Measurements from ENCODE around the gene FBXO42.
"Not testable (repeated sequence)": the region's sequence is repeated elsewhere in the genome, so short reads cannot be mapped to it uniquely, and the experiment has no call there.

Gene FBXO42

GRCh38 chr1:16221499-16221898, 130.8 kb downstream of the FBXO42 start:
- DNase-seq (ENCODE audit: low read depth in 2 of 2): no peak

- no peak for DNase-seq (ENCODE audit: low read depth in 2 of 2)
Measured at GRCh38 chr1:16219968-16220500, 132.2 kb downstream of the FBXO42 start.

GRCh38 chr1:16218674-16219071, 133.6 kb downstream of the FBXO42 start:
- DNase-seq (ENCODE audit: low read depth in 2 of 2): no peak

- no peak for DNase-seq (ENCODE audit: low read depth in 2 of 2)
Measured at GRCh38 chr1:16218014-16218673, 134.1 kb downstream of the FBXO42 start.

GRCh38 chr1:16217061-16217785, 135.1 kb downstream of the FBXO42 start:
- DNase-seq (ENCODE audit: low read depth in 2 of 2): peak; percentile 88 to 89

- DNase-seq (ENCODE audit: low read depth in 2 of 2): peak in 1 of 2 donors; percentile 33
Measured at GRCh38 chr1:16215882-16216753, 136.2 kb downstream of the FBXO42 start.

GRCh38 chr1:16215240-16215639, 137.0 kb downstream of the FBXO42 start:
- DNase-seq (ENCODE audit: low read depth in 2 of 2): not testable (repeated sequence)

- DNase-seq (ENCODE audit: low read depth in 2 of 2): not testable (repeated sequence)
Measured at GRCh38 chr1:16213544-16213943, 138.7 kb downstream of the FBXO42 start.

GRCh38 chr1:16213013-16213412, 139.3 kb downstream of the FBXO42 start:
- no peak for DNase-seq (ENCODE audit: low read depth in 2 of 2)

- no peak for DNase-seq (ENCODE audit: low read depth in 2 of 2)
Measured at GRCh38 chr1:16212251-16212961, 139.9 kb downstream of the FBXO42 start, which contains the start of gene ARHGEF19. Gene ARHGEF19 (minus strand): TSS chr1:16212652. CDS start chr1:16209054, 3,598 bp downstream.

GRCh38 chr1:16211824-16212223, 140.5 kb downstream of the FBXO42 start:
- DNase-seq (ENCODE audit: low read depth in 2 of 2): no peak

GRCh38 chr1:16210581-16210980, 141.7 kb downstream of the FBXO42 start:
- no peak for DNase-seq (ENCODE audit: low read depth in 2 of 2)

GRCh38 chr1:16209847-16210407, 142.4 kb downstream of the FBXO42 start:
- DNase-seq (ENCODE audit: low read depth in 2 of 2): no peak

- no peak for DNase-seq (ENCODE audit: low read depth in 2 of 2)
Measured at GRCh38 chr1:16209132-16209846, 143.0 kb downstream of the FBXO42 start.

- DNase-seq (ENCODE audit: low read depth in 2 of 2): no peak
Measured at GRCh38 chr1:16208270-16208987, 143.9 kb downstream of the FBXO42 start.

GRCh38 chr1:16207318-16208269, 144.7 kb downstream of the FBXO42 start:
- DNase-seq (ENCODE audit: low read depth in 2 of 2): no peak

- peak; percentile 86 to 87 for DNase-seq (ENCODE audit: low read depth in 2 of 2)
Measured at GRCh38 chr1:16206547-16207317, 145.5 kb downstream of the FBXO42 start.
